Upper lobe of right lung (tissue), 1 donor: Measurements from ENCODE around the gene DAO. TPM values are rescaled to one million over a fixed set of nuclear protein-coding genes. Genes with fewer than 3 reads are reported as not detected.

Experiments
- ATAC-seq: fragments of 200-7000 bp; cut with Tn5 transposase; one replicate; pipeline ENCODE4 v1.9.1; 2020; ENCODE audit warnings: mild to moderate bottlenecking, moderate library complexity
- DNase-seq: peaks from one replicate; pipeline ENCODE4 v3.0.0-alpha.2; 2020
- H3K27ac ChIP-seq: fragments of 200-600 bp; one replicate; pipeline ENCODE4 v1.8.0; 2022
- H3K27me3 ChIP-seq: fragments of 200-600 bp; one replicate; pipeline ENCODE4 v1.8.0; 2022; ENCODE audit warnings: mild to moderate bottlenecking
- H3K36me3 ChIP-seq: fragments of 200-600 bp; one replicate; pipeline ENCODE4 v1.8.0; 2022
- H3K4me1 ChIP-seq: fragments of 200-600 bp; one replicate; pipeline ENCODE4 v1.8.0; 2022
- H3K4me3 ChIP-seq: fragments of 200-600 bp; one replicate; pipeline ENCODE4 v1.8.0; 2022; ENCODE audit warnings: mild to moderate bottlenecking
- H3K9me3 ChIP-seq: fragments of 200-600 bp; one replicate; pipeline ENCODE4 v1.8.0; 2022
- CTCF ChIP-seq: fragments of 200-600 bp; IDR thresholded peaks from one replicate; pipeline ENCODE4 v1.8.0; 2022; ENCODE audit warnings: antibody characterized with exemption
- intact Hi-C: fragments of 100-400 bp; cut with DNase I; formaldehyde crosslinking; loops from one replicate; pipeline ENCODE4 v1.11.0; 2022
- total RNA-seq: library from RNA; stranded (reverse); fragmentation: NEBNext Ultra II Directional; extraction: Animal tissue kit (Norgen Biotek cat#: 25700); gene quantifications from one replicate; pipeline ENCODE4 v1.2.1, GENCODE V29; 2021
- donor health status: DM: no; HTN: yes; CAD: no; lungs with severe emphysema.

DAO gene
- total RNA-seq, 1 donor from 2014 or later = 0.26 TPM

- DNase-seq = no peak
- Histone ChIP-seq H3K9me3 (no peaks in the 10 kb centered on the region), H3K4me1 (peaks cover 7% of the 10 kb centered on the region), H3K27ac (no peak overlapping the region), H3K27me3 (no peaks in the 10 kb centered on the region), H3K4me3 (no peak overlapping the region), H3K36me3 (no peaks in the 10 kb centered on the region)
- TF ChIP-seq CTCF = no peak
- intact Hi-C loops = no loop called here
- no peak for ATAC-seq
Measured at GRCh38 chr12:108918206-108918605, 38.3 kb downstream of the DAO start.

DNA sequence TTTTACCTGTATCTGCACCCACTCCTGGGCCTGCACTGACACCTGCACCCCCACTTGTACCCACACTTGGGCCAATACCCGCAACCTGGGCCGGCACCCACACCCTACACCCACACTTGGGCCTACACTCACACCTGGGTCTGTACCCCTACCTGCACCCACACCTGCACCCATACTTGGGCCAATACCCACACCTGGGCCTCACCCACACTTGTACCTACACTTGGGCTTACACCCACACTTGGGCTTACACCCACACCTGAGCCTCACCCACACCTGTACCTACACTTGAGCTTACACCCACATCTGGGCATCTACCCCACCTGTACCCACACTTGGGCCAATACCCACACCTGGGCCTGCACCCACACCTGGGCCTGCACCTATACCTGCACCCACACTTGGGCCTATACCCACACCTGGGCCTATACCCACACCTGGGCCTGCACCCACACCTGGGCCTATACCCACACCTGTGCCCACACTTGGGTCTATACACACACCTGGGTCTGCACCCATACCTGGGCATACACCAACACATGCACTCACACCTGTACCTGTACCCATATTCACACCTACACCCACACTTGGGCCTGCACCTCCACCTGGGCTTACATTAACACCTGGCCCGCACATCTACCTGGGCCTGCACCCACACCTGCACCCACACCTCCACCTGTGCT lies 39.2 kb downstream of the DAO start:
- Histone ChIP-seq H3K4me1 (peaks cover 1% of the 10 kb centered on the region), H3K36me3 (no peaks in the 10 kb centered on the region), H3K4me3 (no peak overlapping the region), H3K27ac (no peak overlapping the region), H3K27me3 (no peaks in the 10 kb centered on the region), H3K9me3 (no peaks in the 10 kb centered on the region)
- intact Hi-C loops = no loop called here
- no peak for ATAC-seq
- no peak for DNase-seq
- no peak for TF ChIP-seq CTCF

DNA sequence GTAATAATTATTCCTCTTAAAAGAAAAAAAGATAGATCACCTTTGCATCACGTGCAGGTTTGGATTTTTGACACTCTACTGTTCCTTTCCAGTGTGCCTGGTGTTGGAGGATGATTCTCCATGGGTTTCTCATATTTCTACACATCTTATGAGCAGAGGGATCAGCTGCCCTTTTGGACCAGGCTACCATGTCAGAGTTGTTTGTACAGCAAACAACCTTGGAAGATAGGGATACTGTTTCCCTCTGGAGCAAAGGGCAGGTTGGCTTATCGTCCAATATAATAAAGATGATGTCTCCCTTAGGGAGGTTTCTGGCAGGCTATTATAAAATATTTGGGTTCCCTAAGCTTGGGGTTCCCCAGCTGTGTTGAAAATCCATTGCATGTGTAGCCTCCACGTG lies 42.1 kb downstream of the DAO start:
- Histone ChIP-seq H3K27me3 (no peaks in the 10 kb centered on the region), H3K9me3 (no peaks in the 10 kb centered on the region), H3K36me3 (no peaks in the 10 kb centered on the region), H3K4me3 (no peak overlapping the region), H3K4me1 (no peaks in the 10 kb centered on the region), H3K27ac (no peak overlapping the region)
- ATAC-seq = no peak
- DNase-seq = no peak
- no peak for TF ChIP-seq CTCF
- intact Hi-C loops = no loop called here

GRCh38 chr12:108922918-108923317 lies 43.0 kb downstream of the DAO start:
- DNase-seq (no peak), ATAC-seq (no peak)
- TF ChIP-seq CTCF = no peak
- Histone ChIP-seq H3K27ac (no peak overlapping the region), H3K4me3 (no peak overlapping the region), H3K9me3 (no peaks in the 10 kb centered on the region), H3K4me1 (no peaks in the 10 kb centered on the region), H3K36me3 (no peaks in the 10 kb centered on the region), H3K27me3 (no peaks in the 10 kb centered on the region)
- intact Hi-C loops = no loop called here

- TF ChIP-seq CTCF = no peak
- intact Hi-C loops = no loop called here
- Histone ChIP-seq H3K9me3 (no peaks in the 10 kb centered on the region), H3K27me3 (no peaks in the 10 kb centered on the region), H3K4me3 (no peak overlapping the region), H3K27ac (no peak overlapping the region), H3K36me3 (no peaks in the 10 kb centered on the region), H3K4me1 (no peaks in the 10 kb centered on the region)
- DNase-seq (no peak), ATAC-seq (no peak)
Measured at GRCh38 chr12:108928695-108929094, 48.8 kb downstream of the DAO start.

DNA sequence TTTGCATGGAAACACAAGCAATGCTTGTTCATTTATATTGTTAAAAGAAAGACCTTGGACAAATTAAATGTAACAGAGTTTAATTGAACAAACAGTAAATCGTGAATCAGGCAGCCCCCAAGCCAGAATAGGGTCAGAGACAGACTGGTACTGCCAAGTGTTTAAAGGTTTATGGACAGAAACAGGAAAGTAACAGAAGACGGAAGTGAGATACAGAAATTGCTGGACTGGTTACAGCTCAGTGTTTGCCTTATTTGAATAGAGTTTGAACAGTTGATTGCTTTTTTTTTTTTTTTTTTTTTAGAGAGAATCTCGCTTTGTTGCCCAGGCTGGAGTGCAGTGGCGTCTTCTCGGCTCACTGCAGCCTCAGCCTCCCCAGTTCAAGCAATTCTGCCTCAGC lies 50.3 kb downstream of the DAO start:
- no peak for DNase-seq
- Histone ChIP-seq H3K4me3 (no peak overlapping the region), H3K27me3 (no peaks in the 10 kb centered on the region), H3K27ac (no peak overlapping the region), H3K36me3 (no peaks in the 10 kb centered on the region), H3K9me3 (no peaks in the 10 kb centered on the region), H3K4me1 (no peaks in the 10 kb centered on the region)
- intact Hi-C loops = no loop called here
- TF ChIP-seq CTCF = no peak
- ATAC-seq = no peak
